GM18870 (cell line): Measurements from ENCODE around the gene PDE4DIP.
"Not testable (repeated sequence)": the region's sequence is repeated elsewhere in the genome, so short reads cannot be mapped to it uniquely, and the experiment has no call there.

Experiments used
- ATAC-seq: cut with Tn5 transposase; IDR thresholded peaks from one replicate; pipeline ENCODE4 v1.9.1; 2021; ENCODE audit warnings: moderate library complexity; ENCODE audit not compliant: unreplicated experiment

Gene PDE4DIP

GRCh38 chr1:148967580-148967979, 123.4 kb downstream of the PDE4DIP start:
- not testable (repeated sequence) for ATAC-seq

DNA sequence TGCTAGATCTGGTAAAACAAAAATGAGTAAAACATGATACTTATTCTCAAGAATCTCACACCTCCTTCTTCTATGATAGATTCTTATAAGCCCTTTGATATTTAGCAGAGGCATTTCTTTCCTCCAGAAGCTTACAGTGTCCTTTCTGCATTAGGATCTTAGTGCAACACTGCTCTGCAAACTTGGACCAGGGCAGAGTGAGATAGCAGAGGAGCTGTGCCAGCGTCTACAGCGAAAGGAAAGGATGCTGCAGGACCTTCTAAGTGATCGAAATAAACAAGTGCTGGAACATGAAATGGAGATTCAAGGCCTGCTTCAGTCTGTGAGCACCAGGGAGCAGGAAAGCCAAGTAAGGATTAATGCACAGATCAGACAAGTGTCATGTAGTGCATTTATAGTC, 124.5 kb downstream of the PDE4DIP start:
- not testable (repeated sequence) for ATAC-seq

DNA sequence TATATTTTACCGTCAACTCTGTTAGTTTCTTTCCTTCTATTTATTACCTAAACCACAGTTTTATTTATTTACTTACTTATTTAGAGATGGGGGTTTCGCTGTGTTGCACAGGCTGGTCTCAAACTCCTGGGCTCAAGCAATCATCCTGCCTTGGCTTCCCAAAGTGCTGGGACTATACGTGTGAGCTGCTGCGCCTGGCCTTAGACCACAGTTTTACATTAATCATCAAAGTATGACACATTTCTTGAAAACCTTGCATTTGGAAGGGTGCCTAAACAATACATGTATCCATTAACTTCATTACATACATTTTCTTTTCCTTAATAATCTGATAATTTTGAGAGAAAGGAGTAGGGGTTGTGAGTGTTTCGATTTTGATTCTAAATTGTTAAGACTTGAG, 124.9 kb downstream of the PDE4DIP start:
- not testable (repeated sequence) for ATAC-seq

- not testable (repeated sequence) for ATAC-seq
These were observed 131.2 kb downstream of the PDE4DIP start for GRCh38 chr1:148975453-148975852.

GRCh38 chr1:148975866-148976537, 131.8 kb downstream of the PDE4DIP start:
- ATAC-seq: not testable (repeated sequence)

DNA sequence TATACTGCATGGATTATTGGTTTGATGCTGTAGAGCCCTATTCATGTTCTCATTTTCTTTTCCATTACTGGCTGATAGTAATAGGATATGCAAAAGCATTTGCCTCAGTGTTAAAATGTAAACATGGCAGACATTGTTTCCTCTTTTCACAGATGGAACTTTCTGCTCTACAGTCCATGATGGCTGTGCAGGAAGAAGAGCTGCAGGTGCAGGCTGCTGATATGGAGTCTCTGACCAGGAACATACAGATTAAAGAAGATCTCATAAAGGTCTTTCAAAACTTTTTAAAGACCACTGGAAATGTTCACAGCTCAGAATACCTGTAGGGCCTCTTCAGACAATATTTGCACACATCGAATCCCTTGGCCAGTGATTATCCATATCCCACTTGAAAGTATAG, 133.6 kb downstream of the PDE4DIP start:
- ATAC-seq: not testable (repeated sequence)

GRCh38 chr1:148989378-148989777, 145.2 kb downstream of the PDE4DIP start:
- ATAC-seq: not testable (repeated sequence)

DNA sequence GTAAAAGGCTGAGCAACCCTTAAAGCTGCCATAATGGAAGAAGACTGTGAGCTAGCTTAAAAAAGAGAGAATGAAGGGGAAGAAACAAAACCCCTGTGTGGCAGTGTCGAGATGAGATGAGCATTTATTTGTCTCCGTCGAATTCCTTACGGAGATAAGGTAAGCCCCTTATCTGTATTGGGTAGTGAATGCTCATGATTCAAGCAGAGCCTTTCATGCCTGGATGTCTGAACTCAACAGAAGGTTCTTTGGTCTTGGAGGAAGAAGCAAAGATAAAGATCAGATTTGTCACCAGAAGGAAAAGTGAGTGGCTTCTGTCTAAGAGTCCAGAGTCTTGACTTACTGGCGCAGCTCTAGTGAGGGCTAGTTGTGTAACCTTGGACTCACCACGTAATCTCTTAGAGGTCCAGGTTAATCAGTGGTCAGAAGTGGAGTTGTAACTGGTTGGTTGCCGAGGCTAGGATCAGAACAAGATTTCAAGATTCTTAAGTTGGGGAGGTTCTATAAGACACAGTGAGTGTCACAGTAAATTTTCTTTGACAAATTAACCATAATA, 146.1 kb downstream of the PDE4DIP start:
- ATAC-seq: not testable (repeated sequence)

GRCh38 chr1:148991818-148992217, 147.6 kb downstream of the PDE4DIP start:
- ATAC-seq: not testable (repeated sequence)

DNA sequence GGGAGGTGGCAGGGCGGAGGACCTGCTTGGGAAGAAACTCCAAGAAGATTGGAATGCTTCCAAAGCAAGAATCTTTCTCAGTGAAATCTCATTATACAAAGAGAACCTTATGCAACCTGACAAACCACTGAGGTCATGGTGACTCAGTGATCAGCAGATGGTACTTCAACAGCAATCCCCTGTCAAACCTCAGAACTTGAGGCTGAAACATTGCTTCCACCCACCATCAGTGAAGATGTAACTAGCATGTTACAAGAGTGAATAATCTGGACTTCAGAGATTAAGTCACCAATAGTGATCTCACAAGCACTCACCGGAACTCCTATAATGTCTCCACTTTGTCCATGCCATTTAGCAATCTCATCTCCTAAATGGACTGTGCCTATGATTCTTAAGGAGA, 148.1 kb downstream of the PDE4DIP start:
- ATAC-seq: not testable (repeated sequence)

GRCh38 chr1:148996449-148997224, 152.4 kb downstream of the PDE4DIP start:
- not testable (repeated sequence) for ATAC-seq

GRCh38 chr1:148997405-148997804, 153.2 kb downstream of the PDE4DIP start:
- not testable (repeated sequence) for ATAC-seq

GRCh38 chr1:149002664-149003063, 158.4 kb downstream of the PDE4DIP start:
- ATAC-seq: not testable (repeated sequence)

- ATAC-seq: not testable (repeated sequence)
These were observed 164.1 kb downstream of the PDE4DIP start for GRCh38 chr1:149008326-149008725.

GRCh38 chr1:149008769-149009168, 164.5 kb downstream of the PDE4DIP start:
- not testable (repeated sequence) for ATAC-seq

DNA sequence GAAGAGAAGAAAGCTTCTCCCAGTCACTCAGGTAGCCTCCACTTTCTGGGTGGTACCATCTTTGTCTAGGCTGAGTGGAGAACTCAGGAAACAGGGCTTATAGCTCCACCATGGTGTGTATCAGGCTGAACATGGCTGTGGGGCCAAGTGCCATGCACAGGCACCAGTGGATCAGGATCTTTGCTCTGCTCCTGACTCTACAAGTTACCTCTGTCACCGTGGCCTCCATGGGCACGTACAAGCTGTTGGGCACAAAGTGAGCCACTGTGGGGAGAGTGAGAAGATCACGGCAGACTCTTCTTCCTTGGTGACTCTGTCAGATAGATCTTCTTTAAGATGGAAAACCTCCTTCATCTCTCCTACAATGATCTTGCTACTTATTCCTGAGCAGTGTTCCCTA, 165.5 kb downstream of the PDE4DIP start:
- not testable (repeated sequence) for ATAC-seq

DNA sequence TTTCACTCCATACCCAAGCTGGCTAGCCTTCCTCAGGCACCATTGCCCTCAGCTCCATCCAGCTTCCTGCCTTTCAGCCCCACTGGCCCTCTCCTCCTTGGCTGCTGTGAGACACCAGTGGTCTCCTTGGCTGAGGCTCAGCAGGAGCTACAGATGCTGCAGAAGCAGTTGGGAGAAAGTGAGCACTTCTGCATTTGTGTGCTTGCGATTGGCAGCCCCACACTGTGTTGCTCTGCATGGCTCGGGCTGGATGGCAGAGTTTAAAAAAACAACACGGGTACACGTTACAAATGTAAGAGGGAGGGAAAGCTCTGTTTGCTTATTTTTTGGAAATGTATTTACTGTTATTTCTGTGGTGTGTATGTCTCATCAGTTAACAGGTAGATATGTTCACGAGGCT, 168.4 kb downstream of the PDE4DIP start:
- ATAC-seq: not testable (repeated sequence)

GRCh38 chr1:149013513-149013912, 169.3 kb downstream of the PDE4DIP start:
- not testable (repeated sequence) for ATAC-seq

DNA sequence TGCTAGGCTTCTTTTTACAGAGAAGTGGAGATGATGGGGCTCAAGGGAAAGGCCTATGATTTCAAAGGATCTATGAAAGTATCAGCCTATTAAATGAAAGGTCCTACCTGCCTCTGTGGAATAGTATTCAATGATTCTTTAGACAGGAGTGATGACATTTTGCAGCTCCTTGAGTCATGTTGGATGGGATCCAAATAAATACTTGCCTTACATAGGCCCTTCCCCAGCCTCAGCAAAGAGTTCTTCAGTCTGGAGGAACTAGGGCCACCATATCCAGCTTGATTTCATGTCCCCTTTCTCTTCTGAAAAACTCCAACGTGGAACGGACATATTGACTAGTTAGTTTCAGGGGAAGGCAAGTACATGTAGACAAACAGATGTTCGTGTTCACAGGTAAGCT, 171.3 kb downstream of the PDE4DIP start:
- not testable (repeated sequence) for ATAC-seq

GRCh38 chr1:149016626-149017025, 172.4 kb downstream of the PDE4DIP start:
- ATAC-seq: not testable (repeated sequence)

DNA sequence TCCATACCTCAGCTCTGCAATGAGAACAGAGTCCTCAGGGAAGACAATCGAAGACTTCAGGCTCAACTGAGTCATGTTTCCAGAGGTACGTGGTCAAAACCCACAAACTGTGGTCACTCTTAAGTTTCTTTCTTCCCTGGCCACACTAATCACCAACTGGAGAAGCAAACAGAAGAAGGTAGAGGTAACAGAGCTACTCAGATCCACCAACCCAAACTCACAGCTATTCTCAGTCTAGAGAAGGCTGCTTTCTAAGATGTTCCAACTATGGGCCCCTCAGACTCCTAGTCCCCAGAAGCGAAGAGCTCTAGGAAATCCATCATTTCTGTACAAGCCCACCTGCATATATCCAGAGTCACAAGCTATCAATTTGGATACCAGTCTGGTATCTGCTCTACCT, 174.3 kb downstream of the PDE4DIP start:
- not testable (repeated sequence) for ATAC-seq

DNA sequence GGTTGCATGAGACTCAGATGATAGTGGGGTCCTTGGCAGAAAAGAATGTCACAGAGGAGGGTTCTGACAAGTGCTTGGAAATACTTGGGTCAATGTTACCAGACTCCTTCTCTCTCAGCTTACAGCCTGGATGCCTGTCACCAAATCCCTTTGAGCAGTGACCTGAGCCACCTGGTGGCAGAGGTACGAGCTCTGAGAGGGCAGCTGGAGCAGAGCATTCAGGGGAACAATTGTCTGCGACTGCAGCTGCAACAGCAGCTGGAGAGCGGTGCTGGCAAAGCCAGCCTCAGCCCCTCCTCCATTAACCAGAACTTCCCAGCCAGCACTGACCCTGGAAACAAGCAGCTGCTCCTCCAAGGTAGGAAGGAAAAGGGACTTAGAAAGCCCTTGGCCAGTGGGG, 180.1 kb downstream of the PDE4DIP start:
- ATAC-seq: not testable (repeated sequence)
